ENCODE measurements around the gene NEAT1. TPM values are rescaled to one million over a fixed set of nuclear protein-coding genes. Genes with fewer than 3 reads are reported as not detected.

Gene NEAT1
- total RNA-seq, 1 donor from 2014 or later = 37.2 TPM

DNA sequence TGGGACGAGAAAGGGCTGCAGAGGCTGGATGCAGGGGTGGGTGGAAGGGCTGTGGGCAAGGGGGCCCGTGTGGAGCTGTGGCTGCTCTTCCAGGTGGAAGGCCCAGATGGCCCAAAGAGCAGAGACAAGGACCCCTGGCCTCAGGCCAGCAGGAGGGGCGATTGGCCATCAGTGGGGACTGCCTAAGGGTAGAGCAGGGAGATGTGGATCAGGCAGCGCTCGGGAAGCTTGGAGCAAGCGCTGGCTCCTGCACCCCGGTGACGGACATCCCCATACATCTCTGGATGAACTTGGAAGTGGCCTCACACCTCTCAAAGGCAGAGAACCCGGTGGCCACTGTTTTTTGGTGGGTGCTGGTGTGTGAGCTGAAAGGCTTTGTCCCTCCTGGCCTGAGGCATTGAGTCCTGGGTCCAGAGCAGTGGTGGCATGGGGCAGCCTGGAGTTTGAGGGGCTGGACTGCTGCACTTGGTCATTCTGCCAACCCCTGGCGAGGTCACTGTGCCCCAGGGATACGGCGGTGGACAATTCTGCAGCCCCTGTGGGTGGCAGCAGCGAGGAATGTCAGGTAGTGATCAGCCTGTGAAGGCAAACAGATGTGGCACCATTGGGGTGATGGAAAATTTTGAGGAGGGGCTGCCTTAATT lies 30.3 kb upstream of the NEAT1 start:
- no peak for DNase-seq (ENCODE audit: low read depth, low spot score)
- H3K9me3 Mint-ChIP-seq = no peaks in the 10 kb centered on the region
- no peak overlapping the region for H3K4me3 Mint-ChIP-seq
- peaks cover 2% of the 10 kb centered on the region for H3K36me3 Mint-ChIP-seq (ENCODE audit: low read depth)
- TF ChIP-seq, protein P1, sequence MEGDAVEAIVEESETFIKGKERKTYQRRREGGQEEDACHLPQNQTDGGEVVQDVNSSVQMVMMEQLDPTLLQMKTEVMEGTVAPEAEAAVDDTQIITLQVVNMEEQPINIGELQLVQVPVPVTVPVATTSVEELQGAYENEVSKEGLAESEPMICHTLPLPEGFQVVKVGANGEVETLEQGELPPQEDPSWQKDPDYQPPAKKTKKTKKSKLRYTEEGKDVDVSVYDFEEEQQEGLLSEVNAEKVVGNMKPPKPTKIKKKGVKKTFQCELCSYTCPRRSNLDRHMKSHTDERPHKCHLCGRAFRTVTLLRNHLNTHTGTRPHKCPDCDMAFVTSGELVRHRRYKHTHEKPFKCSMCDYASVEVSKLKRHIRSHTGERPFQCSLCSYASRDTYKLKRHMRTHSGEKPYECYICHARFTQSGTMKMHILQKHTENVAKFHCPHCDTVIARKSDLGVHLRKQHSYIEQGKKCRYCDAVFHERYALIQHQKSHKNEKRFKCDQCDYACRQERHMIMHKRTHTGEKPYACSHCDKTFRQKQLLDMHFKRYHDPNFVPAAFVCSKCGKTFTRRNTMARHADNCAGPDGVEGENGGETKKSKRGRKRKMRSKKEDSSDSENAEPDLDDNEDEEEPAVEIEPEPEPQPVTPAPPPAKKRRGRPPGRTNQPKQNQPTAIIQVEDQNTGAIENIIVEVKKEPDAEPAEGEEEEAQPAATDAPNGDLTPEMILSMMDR (conservative IDR thresholded peaks at IDR 0.05) = no peak
- H3K27ac Mint-ChIP-seq (ENCODE audit: unreplicated experiment) = no peak overlapping the region
- H3K4me1 Mint-ChIP-seq = peaks cover 32% of the 10 kb centered on the region
- H3K27me3 Mint-ChIP-seq (ENCODE audit: low read depth) = no peaks in the 10 kb centered on the region

DNA sequence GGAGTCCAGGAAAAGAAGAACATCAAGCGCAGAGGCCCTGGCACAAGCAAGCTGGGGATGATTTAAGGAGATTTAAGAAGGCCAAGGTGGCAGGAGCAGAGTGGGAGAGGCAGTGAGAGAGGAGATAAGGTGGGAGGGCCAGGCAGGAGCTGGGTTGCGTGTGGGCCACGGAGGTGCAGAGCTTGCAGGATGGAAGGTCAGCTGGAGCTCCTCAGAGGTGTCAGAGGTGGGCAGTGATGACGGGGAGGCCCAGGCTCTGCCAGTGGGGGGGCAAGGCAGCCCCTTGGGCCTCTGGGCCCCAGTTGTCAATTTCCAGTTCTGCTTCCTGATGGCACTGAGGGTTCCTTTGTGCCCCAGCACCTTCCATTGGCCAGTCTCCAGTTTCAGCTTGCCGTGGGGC lies 29.7 kb upstream of the NEAT1 start:
- Mint-ChIP-seq H3K27ac (ENCODE audit: unreplicated experiment) (no peak overlapping the region), H3K36me3 (ENCODE audit: low read depth) (peaks cover 3% of the 10 kb centered on the region), H3K4me3 (no peak overlapping the region), H3K27me3 (ENCODE audit: low read depth) (no peaks in the 10 kb centered on the region), H3K4me1 (peaks cover 32% of the 10 kb centered on the region), H3K9me3 (no peaks in the 10 kb centered on the region)
- DNase-seq (ENCODE audit: low read depth, low spot score) = no peak
- TF ChIP-seq, protein P1 (conservative IDR thresholded peaks at IDR 0.05) = no peak

DNA sequence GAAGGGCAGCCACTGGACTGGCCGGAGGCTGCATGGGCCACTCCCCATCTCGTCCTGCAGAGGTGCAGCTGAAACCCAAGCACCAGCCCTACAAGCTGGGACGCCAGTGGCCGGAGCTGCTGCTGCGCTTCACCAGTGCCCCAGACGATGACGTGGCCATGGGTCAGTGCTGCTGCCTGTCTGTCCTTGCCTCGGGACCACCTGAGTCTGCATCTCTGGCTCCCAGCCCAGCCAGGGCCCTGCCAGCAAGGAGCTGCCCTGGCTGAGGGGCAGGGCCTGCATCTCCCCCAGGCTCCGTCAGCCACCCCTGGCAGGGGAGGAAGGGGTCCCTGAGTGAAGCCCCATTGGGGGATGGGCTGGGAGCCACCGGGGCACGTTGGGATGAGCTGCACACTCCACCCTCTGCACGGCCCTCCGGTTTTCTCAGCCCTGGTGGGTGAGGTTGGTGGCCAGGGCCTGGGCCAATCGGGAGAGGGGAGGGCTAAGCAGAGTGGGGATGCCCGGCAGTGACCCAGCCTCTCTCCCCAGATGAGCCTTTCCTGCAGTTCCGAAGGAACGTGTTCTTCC lies 29.0 kb upstream of the NEAT1 start:
- Mint-ChIP-seq H3K4me3 (no peak overlapping the region), H3K27ac (ENCODE audit: unreplicated experiment) (no peak overlapping the region), H3K9me3 (no peaks in the 10 kb centered on the region), H3K4me1 (peaks cover 28% of the 10 kb centered on the region), H3K27me3 (ENCODE audit: low read depth) (no peaks in the 10 kb centered on the region), H3K36me3 (ENCODE audit: low read depth) (peaks cover 3% of the 10 kb centered on the region)
- DNase-seq (ENCODE audit: low read depth, low spot score) = no peak
- TF ChIP-seq, protein P1 (conservative IDR thresholded peaks at IDR 0.05) = no peak

- Mint-ChIP-seq H3K4me1 (peaks cover 22% of the 10 kb centered on the region), H3K27me3 (ENCODE audit: low read depth) (no peaks in the 10 kb centered on the region), H3K4me3 (no peak overlapping the region), H3K27ac (ENCODE audit: unreplicated experiment) (no peak overlapping the region), H3K9me3 (no peaks in the 10 kb centered on the region), H3K36me3 (ENCODE audit: low read depth) (peaks cover 3% of the 10 kb centered on the region)
- no peak for DNase-seq (ENCODE audit: low read depth, low spot score)
- TF ChIP-seq, protein P1 (conservative IDR thresholded peaks at IDR 0.05) = no peak
These were observed 28.5 kb upstream of the NEAT1 start for GRCh38 chr11:65394125-65394536.

GRCh38 chr11:65395961-65396530 lies 26.6 kb upstream of the NEAT1 start:
- peaks cover 3% of the 10 kb centered on the region for H3K36me3 Mint-ChIP-seq (ENCODE audit: low read depth)
- no peak overlapping the region for H3K27ac Mint-ChIP-seq (ENCODE audit: unreplicated experiment)
- no peaks in the 10 kb centered on the region for H3K9me3 Mint-ChIP-seq
- H3K4me3 Mint-ChIP-seq = no peak overlapping the region
- H3K4me1 Mint-ChIP-seq = peaks cover 3% of the 10 kb centered on the region
- DNase-seq (ENCODE audit: low read depth, low spot score) = no peak
- TF ChIP-seq, protein P1 (conservative IDR thresholded peaks at IDR 0.05) = no peak
- no peaks in the 10 kb centered on the region for H3K27me3 Mint-ChIP-seq (ENCODE audit: low read depth)
